Measurements from ENCODE around the gene ZNHIT6. TPM values are rescaled to one million over a fixed set of nuclear protein-coding genes. Genes with fewer than 3 reads are reported as not detected.

ZNHIT6 gene
- 9.2 and 12.6 TPM in 2 replicates for total RNA-seq

GRCh38 chr1:85707990-85708828 is at the start of gene ZNHIT6:
TSS of gene ZNHIT6 (minus strand) at chr1:85708433. CDS start at chr1:85708284, 149 bp downstream.

Other genes starting within 250 kb of the ZNHIT6 start
- gene DDAH1, start 243.3 kb downstream of the ZNHIT6 start, total RNA-seq = 31.1 and 47.8 TPM in 2 replicates
- 31.0 and 147 TPM in 2 replicates for gene CCN1, start 127.7 kb downstream of the ZNHIT6 start, total RNA-seq